NCI-H2081 treated with DMSO at 0.1 percent for 48 hours (cell line): ENCODE data around the gene LACTB.

ENCODE experiments used
- DNase-seq: peaks from one replicate; lab custom pipeline; 2025; lab: John Stamatoyannopoulos, UW

Gene LACTB

DNA sequence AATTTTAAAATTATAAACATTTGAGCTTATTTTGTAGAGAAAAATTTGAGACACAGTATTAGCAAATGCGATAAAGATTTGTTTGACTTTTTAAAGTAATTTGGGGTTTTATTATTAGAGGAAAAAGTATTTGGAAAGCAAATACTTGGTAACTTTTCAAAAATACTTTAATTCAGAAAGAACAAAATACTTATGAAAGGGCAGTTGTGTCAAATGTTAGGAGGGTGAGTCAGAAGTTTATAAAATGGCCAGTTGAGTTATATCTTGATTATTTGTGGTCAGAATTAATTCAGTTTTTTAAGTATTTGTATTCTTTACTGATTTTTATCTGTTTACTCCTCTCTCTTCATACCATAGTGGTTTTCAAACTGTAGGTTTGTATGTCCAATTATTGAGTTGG lies 12.1 kb downstream of the LACTB start:
- no peak for DNase-seq

DNA sequence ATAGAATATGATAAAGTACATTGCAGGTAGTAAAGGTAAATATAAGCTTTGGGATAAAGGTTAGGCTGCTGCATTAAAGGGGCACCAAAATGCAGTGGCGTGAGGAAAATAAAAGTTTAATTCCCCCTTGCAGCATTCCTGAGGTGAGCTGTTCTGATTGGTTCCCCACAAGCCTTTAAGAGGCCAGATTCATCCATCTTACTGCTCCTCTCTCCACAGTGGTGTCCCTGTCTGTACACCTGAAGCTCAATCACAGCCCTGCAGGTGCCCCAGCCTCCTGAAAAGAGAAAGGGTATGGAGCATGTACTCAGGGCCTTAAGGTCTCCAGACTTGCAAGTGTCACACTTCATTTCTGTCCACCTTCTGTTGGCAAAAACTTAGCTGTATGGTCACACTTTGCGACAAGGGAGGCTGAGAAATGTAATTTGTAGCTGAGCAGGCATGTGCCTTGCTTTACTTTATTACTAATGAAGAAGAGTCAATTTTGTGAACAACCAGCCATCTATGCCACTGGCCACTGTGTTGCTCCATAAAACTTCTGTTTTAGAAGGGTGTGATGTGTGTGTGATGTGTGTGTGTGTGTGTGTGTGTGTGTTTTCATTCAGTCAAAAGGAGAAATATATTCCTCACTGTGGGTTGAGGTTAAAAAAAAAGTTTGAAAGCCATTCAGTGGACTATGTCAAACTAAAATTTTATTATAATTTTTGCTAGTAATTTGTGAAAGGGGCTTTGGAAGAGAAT lies 12.8 kb downstream of the LACTB start:
- no peak for DNase-seq

DNA sequence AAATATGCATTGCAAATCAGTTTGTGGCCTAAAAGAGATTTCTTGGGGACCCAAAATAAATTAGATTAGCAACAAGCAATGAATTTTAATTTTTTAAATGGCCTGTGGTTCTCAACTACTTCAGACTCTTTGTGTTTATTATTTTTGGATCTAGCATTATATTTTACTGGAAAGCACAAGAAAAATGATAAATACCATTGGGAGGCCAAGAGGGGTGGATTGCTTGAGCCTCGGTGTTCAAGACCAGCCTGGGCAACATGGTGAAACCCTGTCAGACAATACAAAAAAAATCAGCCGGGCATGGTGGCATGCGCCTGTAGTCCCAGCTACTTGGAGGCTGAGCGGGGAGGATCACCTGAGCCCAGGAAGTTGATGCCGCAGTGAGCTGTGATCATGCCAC lies 13.6 kb downstream of the LACTB start:
- DNase-seq, result no peak

DNA sequence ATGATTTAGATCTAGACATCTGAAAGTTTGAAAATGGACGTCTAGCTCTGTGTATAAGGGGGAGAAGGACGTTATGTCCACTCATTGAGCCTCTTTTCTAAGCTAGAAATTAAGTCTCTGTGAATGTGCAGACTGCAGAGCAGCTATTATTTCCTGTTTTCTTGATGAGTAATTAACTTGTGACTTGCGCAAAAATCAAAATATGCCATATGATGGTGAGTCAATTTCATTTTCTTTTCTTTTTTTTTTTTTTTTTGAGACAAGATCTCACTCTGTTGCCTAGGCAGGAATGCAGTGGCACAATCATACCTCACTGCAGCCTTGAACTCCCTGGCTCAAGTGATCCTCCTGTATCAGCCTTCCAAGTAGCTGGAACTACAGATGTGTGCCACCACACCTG lies 14.1 kb downstream of the LACTB start:
- no peak for DNase-seq

DNA sequence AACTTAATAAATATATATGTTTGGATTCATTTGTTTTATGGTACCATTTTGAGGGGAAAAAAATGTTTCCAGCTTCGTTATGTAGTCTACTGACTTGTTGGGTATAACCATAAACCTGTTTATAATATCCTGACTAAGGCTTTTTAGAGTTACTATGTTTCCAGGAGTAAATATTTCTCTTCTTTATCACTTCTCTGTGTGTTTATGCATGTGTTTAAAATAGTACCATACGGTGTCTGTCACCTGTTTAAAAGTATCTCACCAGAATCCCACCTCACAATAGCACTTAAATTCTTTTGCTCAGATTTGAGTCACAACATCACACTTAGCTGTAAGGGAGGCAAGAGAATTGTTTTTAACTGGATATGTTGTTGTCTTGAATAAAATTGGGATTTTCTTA lies 15.1 kb downstream of the LACTB start:
- no peak for DNase-seq

DNA sequence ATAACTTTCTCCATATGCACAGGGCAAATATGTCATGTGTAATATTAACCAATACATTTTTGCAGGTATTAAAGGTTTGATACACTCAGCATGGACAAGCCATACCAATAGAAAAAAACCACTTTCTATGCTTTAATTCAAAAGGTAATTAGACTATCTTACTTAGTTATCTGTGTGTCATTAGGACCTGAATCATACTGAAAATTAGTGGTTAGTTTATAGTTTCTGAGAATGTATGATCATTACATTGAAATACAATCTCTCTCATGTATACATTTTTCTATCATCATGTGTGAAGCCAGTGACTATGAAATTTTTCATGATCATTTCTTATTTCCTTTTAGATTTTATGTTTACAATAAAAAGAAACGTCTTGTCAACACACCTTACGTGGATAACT lies 19.3 kb downstream of the LACTB start:
- DNase-seq, result no peak

DNA sequence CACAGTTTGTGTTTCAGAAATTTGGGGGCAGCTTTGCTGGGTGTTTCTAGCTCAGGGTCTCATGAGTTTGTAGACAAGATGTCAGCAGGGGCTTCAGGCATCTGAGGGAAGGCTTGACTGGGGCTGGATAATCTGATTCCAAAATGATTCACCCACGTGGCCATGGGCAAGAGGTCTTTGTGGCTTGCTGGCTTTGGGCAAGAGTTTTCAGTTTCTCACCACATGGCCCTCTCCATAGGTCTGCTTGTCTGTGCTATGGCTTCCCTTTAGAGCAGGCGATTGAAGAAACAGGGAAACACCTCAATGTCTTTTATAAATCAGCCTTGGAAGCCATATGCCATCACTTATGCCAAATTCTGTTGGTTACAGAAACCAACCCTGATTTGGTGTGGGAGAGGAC lies 23.8 kb downstream of the LACTB start:
- DNase-seq, result no peak

DNA sequence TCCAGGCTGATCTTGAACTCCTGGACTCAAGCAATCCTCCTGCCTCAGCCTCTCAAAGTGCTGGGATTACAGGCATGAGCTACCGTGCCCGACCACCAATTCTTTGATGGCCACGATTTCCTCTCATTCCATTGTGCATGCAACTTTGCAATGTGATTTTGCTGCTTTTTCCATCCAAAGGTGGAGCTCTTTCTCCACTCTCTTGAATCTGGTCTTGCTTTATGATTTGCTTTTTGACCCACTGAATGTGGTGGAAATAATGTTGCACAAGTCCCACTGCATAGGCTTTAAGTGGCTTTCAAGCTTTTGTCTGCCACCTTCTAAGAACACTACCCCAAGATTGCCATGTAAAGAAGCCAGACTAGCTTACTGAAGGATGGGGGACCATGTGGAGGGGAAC lies 25.0 kb downstream of the LACTB start:
- DNase-seq, result no peak

DNA sequence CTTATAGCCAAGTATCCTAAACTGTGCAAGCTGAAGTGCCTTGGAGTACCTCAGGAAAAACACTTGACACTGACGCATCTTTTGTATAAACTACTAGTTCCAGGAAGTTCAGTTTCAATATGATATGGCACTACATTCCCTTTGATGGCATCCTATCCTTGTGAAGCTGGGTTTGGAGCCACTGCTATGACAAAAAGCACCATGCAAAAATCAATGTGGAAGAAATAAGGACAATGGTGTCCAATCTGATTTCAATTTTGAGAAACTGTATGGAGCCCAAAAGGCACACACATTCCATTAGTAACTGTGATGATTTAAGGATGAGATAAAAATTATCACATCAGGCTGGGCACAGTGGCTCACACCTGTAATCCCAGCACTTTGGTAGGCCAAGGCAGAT lies 30.0 kb downstream of the LACTB start:
- no peak for DNase-seq

DNA sequence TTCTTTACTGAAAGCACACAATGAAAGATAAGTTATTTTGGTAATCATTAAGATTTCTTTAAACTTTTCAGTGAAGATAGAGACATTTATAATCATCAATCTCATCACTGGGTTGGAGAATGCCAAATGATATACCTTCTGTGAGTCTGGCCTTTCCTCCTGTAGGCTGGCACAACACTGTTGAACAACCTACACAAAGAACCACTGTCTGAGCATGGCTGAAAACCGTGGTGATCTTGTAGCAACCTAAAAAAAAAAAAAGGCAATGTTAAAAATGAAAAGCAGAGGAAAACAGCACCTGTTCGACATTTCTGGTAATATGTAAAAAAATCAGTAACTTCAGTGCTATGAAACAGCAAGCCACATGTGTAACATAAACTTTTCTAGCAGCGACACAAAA lies 33.8 kb downstream of the LACTB start:
- DNase-seq, result no peak

DNA sequence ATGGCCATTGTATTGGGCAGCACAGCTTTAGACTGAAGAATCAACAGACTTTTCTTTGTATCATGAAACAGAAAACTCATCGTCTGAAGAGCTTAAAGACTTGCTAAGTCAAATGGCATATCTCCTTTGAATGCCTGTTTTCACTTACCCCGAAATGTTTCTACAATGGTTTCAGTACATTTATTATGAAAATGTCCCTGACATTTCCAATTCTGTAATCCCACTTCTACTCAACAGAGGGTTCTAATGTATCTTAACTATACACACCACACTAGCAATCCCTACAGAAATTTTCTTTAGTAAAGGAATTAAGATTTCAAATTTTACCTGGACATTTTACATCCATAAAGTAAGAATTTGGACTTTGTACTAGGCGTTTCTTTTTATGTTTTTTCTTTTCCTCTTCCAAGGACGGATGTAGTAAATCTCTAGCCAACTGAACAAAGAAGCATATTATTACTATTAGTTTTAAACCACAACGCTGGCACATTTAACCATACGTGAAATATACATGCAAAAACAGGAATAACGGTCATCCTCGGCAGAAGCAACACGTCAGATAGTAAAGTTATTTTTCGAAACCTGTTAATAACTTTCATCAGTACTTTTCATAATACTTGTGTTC lies 34.5 kb downstream of the LACTB start:
- DNase-seq, result no peak

DNA sequence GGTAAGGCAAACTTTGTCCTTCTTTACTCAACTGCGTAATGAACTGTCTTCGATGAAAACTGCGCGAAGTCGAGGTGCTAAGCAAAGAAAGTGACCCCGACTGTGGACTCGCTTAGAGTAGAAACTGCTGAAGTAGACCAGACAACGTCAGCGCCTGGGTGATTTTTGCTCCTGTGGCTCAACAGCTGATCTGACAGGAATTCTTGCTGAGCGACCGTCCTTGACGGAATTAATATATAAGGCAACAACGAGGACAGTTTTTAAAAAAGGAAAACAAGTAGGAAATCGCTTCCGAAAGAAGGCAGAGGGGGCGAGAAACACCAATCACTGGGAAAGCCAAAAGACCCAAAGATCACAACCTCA lies 35.1 kb downstream of the LACTB start:
- no peak for DNase-seq

DNA sequence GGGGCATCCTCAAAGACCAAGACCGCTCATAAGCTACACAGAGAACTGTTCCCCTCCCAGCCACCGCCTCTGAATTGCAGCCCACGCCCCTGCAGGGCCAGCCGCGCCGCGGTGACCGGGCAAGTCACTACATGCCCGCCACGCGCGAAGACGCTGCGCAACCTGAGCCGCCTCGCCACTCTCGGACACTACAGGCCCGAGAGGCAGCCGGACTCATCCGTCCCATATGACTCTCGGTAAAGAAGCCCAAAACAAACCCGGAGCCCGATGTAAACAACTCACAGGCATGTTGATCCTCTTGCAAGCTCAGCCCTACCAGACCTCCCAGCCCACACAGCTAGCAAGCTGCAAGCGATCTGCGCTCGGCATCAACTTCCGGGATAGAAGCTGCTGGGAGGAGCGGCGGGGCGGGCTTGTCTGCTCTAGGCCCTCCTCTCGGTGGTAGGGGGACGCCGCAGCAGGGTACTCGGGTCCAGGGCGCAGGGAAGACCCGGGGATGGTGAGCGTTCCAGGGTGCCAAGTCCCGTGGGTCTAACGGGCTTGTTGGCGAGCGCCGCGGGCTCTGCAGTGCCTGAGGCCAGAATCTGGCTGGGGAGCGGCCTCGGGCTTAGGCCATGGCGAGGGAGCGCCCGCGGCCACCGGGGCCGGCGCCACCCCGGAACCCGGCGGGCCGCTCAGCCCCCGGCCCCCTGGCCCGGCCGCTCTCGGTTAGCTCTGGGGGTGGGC lies 35.6 kb downstream of the LACTB start, which contains the start of gene RPS27L:
TSS of gene RPS27L (minus strand) at position 360 of the 726 bp plus-strand sequence. CDS start at position 288, 72 bp downstream.
- peak; percentile 61 for DNase-seq

DNA sequence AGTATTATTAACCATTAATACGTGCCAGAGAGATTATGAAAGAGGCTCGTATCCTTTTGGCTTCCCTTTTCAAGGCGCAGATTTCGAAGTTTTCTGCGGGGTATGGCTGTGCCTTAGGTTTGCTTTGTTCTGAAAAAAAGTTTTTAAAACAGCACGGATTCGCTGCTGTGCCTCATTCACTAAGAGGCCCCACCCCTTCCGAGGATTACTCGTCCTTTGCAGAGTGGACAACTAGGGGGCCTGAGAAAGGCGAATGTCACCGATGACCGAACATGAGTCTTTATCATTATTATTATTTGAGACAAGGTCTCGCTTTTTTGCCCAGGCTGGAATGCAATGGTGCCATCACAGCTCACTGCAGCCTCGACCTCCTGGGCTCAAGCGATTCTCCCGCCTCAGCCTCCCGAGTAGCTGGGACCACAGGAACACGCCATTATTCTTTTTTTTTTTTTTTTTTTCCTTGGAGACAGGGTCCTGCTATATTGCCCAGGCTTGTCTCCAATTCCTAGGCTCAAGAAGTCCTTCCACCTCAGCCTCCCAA lies 36.3 kb downstream of the LACTB start:
- no peak for DNase-seq

DNA sequence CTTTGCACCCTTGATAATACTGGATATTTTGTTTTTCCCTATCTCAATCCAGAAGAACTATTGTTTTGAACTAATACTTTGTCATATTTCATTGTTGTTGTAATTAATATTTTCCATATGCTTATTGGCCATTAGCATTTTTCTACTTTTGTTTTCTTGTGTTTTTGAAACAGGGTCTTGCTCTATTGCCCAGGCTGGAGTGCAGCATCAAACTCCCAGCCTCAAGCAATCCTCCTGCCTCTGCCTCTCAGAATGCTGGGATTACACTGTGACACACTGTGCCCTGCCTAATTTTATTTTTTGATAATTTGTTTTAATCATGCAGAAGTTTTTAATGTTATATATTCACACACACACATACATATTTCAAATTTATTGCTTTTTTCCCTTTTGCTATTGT lies 39.0 kb downstream of the LACTB start:
- no peak for DNase-seq

DNA sequence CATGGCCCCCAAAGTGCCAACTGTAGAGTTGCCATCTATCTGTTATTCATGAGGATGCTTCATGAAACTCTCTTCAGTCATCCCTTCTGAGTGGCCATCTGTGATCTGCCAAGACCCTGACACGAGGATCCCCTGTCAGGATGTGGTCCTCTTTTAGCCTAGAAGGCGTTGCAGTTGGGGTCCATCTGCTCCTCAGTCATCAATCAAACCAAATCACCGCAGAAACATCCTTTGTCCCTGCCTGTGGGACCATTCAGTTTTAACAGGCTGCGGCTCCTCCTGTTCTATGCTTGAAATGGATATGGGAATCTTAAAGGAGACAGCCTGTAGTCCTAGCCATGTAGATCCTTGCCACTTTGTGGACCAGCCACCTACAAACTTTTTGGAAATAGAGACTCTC lies 41.6 kb downstream of the LACTB start:
- DNase-seq, result no peak

DNA sequence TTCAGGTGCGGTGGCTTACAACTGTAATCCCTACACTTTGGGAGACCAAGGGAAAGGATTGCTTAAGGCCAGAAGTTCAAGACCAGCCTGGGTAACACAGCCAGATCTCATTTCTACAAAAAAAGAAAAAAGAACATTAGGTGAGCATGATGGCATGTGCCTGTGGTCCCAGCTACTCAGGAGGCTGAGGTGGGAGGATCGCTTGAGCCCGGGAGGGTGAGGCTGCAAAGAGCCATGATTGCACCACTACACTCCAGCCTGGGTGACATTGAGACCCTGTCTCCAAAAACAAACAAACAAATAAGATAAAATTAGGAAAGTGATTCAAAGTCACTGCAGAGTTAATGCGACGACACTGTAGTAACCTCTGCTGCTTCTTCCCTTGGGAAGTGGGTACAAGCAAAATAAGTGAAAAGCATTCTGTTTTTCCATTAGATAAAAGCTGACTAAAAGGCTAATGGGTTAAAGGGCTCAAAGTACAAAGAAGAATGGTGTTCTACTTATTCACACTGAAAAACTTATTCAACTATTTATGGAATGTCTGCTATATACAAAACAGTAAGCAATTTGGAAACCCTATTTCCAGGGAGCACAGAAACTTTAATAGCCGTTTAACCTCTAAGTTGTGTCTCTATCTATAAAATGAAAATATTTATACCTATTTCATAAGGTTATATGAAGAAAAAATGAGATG lies 43.7 kb downstream of the LACTB start:
- DNase-seq, result no peak

DNA sequence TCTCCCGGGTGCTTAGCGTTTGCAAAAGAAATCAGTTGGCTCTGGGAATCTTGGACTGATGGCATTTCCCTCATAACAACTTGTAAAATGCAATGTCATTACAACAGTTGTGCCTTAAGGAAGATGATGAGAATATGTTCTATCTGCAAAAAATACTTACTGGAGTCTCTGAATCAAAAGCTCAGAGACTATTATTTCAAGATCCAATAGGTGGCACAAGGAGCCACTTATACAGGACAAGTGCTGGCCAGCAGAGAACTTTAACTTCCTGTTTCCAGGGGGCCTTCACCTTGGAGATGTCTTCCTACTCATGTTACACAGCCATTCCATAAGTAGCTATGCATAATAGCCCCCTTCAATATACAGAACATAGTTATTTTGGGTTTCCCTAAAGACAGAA lies 44.6 kb downstream of the LACTB start:
- DNase-seq, result no peak

DNA sequence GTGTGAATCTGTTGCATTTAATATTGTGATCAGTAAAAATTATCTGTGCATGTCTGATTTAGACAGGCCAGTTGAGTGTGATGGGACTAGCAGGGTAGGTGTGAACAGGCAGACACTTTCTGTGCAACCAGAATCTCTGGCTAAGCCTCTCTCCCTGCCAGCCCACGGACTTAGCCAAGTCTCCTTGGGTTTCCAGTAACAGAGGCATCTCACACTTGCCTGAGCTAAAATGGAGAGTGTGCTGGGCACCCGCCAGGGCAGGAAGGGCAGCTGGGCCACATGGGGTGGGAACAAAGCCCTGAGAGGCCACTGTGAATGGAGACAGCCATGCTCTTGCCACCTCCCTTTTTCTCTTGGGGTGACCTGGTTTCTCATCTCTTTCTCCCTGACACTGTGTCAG lies 48.1 kb downstream of the LACTB start:
- DNase-seq, result no peak

DNA sequence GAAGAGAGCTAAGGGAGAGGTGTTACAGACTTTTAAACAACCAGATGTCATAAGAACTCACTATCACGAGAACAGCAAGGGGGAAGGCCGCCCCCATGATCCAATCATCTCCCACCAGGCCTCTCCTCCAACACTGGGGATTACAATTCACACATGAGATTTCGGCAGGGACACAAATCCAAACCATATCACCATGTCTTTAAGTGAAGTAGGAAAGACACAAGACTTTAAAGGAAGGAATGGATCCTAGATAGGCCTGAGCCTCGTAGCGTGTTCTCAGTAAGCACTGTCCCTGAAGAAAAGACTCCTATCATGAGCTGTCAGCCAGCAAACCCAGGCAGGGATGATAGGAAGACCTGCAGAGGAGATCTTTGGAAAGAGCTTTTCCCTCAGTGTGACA lies 50.7 kb downstream of the LACTB start:
- DNase-seq, result no peak

DNA sequence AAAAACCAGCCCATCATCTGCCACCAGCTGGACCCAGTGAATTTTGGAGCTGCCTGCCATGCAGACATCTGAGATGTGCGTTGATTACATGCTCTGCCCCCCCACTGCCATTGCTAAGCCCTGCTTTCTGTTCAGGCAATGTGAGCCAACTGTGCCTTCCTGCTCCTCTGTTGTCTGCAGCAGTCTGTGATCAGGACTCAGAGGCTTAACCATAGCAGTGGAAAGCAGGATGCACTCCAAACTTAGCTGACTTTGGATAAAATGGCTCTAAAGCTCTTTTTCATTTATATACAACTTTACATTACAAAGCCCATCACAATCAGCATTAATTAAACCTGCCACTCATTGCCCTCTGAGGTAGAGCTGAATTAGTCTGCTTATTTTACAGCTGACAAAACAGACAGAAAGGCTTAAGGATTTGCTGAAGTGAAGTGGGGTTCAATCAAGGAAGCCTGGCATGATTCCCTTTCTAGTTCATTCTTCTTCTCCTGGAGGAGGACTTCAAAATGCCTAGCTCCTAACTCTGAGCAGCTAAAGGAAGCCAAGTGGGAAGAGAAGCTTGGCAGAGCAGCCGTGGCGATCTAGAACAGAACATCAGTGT lies 51.3 kb downstream of the LACTB start:
- DNase-seq, result no peak

DNA sequence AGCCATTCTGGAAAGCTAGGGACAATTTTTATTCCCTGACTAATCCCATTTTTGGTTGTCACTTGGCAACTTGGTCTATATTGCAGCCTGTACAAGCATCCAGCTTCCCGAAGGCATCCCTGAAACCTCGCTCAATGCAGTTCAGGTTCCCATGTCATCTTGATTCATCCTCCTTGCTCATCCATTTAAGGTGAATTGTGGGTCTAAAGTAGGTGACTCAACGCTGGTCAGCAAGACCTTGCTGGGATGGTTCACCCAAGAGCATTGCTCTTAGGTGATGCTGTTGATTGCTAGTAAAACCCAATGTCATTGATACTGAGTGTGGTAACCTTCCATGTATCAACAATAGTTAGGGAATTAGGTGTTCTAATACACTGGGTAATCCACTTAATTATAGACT lies 54.6 kb downstream of the LACTB start:
- DNase-seq, result no peak
